HepG2 (cell line): ENCODE results near the gene TMEM131. TPM values are rescaled to one million over a fixed set of nuclear protein-coding genes. Genes with fewer than 3 reads are reported as not detected.
A peak's percentile ranks its signal among the peaks of the same experiment; 100 is the strongest.

Experiments
- BHLHE40 ChIP-seq: IDR thresholded peaks from 2 replicates; pipeline ENCODE4 v1.6.1; 2011; ENCODE audit warnings: low read length, improper control_type of control experiment
- CEBPB ChIP-seq: IDR thresholded peaks from 2 replicates; pipeline ENCODE4 v1.6.1; 2011; ENCODE audit warnings: low read depth, low read length, improper control_type of control experiment, borderline replicate concordance
- CHCHD3 ChIP-seq: sonication (generic); formaldehyde crosslinking; IDR thresholded peaks from 2 replicates; pipeline ENCODE4 v1.8.0; 2022; ENCODE audit warnings: mild to moderate bottlenecking, missing genetic modification reagents, moderate library complexity
- CREBL2 ChIP-seq: sonication (generic); formaldehyde crosslinking; IDR thresholded peaks from 2 replicates; pipeline ENCODE4 v1.8.1; 2023; ENCODE audit warnings: missing genetic modification reagents, mild to moderate bottlenecking, borderline replicate concordance
- DMAP1 ChIP-seq: IDR thresholded peaks from 2 replicates; pipeline ENCODE4 v1.6.1; 2016
- GABPB1 ChIP-seq: IDR thresholded peaks from 2 replicates; pipeline ENCODE4 v1.6.1; 2016; ENCODE audit warnings: mild to moderate bottlenecking, missing genetic modification reagents, moderate library complexity, missing compliant biosample characterization
- GMEB1 ChIP-seq: sonication (generic); formaldehyde crosslinking; IDR thresholded peaks from 2 replicates; pipeline ENCODE4 v1.5.1; 2020; ENCODE audit warnings: missing genetic modification reagents, mild to moderate bottlenecking, borderline replicate concordance
- GTF3A ChIP-seq: sonication (generic); formaldehyde crosslinking; conservative IDR thresholded peaks from 2 replicates; pipeline ENCODE4 v1.4.0; 2020; ENCODE audit warnings: mild to moderate bottlenecking, missing genetic modification reagents
- KDM3A ChIP-seq: IDR thresholded peaks from 2 replicates; pipeline ENCODE4 v1.6.1; 2018; ENCODE audit warnings: low read depth, missing compliant biosample characterization
- KMT2A ChIP-seq: sonication (generic); formaldehyde crosslinking; IDR thresholded peaks from 2 replicates; pipeline ENCODE4 v1.4.0; 2020; ENCODE audit warnings: missing genetic modification reagents
- SIX1 ChIP-seq: sonication (generic); formaldehyde crosslinking; IDR thresholded peaks from 2 replicates; pipeline ENCODE4 v1.4.0; 2020; ENCODE audit warnings: missing genetic modification reagents, borderline replicate concordance
- SKI ChIP-seq: fragments of 450-650 bp; IDR thresholded peaks from one replicate; pipeline ENCODE4 v1.6.1; 2018; ENCODE audit warnings: mild to moderate bottlenecking; ENCODE audit not compliant: partially characterized antibody
- SP1 ChIP-seq, 2 experiments: fragments of 450-650 bp in 1 of 2; sonication (generic) in 1 of 2; formaldehyde crosslinking in 1 of 2; IDR thresholded peaks; 2 replicates each; pipeline versions ENCODE4 v1.4.0 to v1.6.1; 2016 to 2020; ENCODE audit warnings: missing genetic modification reagents in 1 of 2
- ZBTB4 ChIP-seq: sonication (generic); formaldehyde crosslinking; IDR thresholded peaks from 2 replicates; pipeline ENCODE4 v1.4.0; 2020; ENCODE audit warnings: missing genetic modification reagents, mild to moderate bottlenecking, borderline replicate concordance
- ZC3H13 ChIP-seq: sonication (generic); formaldehyde crosslinking; IDR thresholded peaks from 2 replicates; pipeline ENCODE4 v1.8.1; 2023; ENCODE audit warnings: mild to moderate bottlenecking, missing genetic modification reagents, moderate library complexity
- ZNF275 ChIP-seq: sonication (generic); formaldehyde crosslinking; IDR thresholded peaks from 2 replicates; pipeline ENCODE4 v1.8.0; 2022; ENCODE audit warnings: missing genetic modification reagents, mild to moderate bottlenecking, inconsistent platforms, borderline replicate concordance
- ZNF296 ChIP-seq: sonication (generic); formaldehyde crosslinking; conservative IDR thresholded peaks from 2 replicates; pipeline ENCODE4 v1.5.0; 2020; ENCODE audit warnings: mild to moderate bottlenecking, missing genetic modification reagents
- ZNF451 ChIP-seq: sonication (generic); formaldehyde crosslinking; IDR thresholded peaks from 2 replicates; pipeline ENCODE4 v1.5.0; 2020; ENCODE audit warnings: mild to moderate bottlenecking, missing genetic modification reagents
- ZNF543 ChIP-seq: sonication (generic); formaldehyde crosslinking; IDR thresholded peaks from 2 replicates; pipeline ENCODE4 v1.4.0; 2020; ENCODE audit warnings: mild to moderate bottlenecking, missing genetic modification reagents
- ZNF780A ChIP-seq: sonication (generic); formaldehyde crosslinking; IDR thresholded peaks from 2 replicates; pipeline ENCODE4 v1.8.0; 2022; ENCODE audit warnings: mild to moderate bottlenecking, missing genetic modification reagents, moderate library complexity
- ZNF839 ChIP-seq: sonication (generic); formaldehyde crosslinking; IDR thresholded peaks from 2 replicates; pipeline ENCODE4 v1.4.0; 2020; ENCODE audit warnings: missing genetic modification reagents, mild to moderate bottlenecking, borderline replicate concordance
- ZNF850 ChIP-seq: sonication (generic); formaldehyde crosslinking; conservative IDR thresholded peaks from 2 replicates; pipeline ENCODE4 v1.9.0; 2021; ENCODE audit warnings: mild to moderate bottlenecking, missing genetic modification reagents
- ZNF878 ChIP-seq: sonication (generic); formaldehyde crosslinking; IDR thresholded peaks from 2 replicates; pipeline ENCODE4 v1.8.1; 2023; ENCODE audit warnings: mild to moderate bottlenecking, missing genetic modification reagents, moderate library complexity
- polyA plus RNA-seq, 8 experiments: library from polyadenylated mRNA; depleted of rRNA in 3 of 8; stranded (reverse) in 7 of 8; unstranded in 1 of 8; fragments of >200 nt; fragmentation: Illumina TruSeq in 4 of 8; extraction: Trizol in 4 of 8; gene quantifications; 2 replicates each; pipeline versions ENCODE4 v1.2.1 to v1.2.3, GENCODE V29; 2011 to 2016; ENCODE audit warnings: low read depth in 4 of 8, missing spikeins in 1 of 8, mixed read lengths in 1 of 8; ENCODE audit not compliant: insufficient read depth in 1 of 8
- total RNA-seq, 5 experiments: library from RNA; depleted of rRNA; stranded (reverse); fragments of >200 nt; fragmentation: Illumina TruSeq; extraction: Trizol; gene quantifications; 2 replicates each; pipeline ENCODE4 v1.2.3, GENCODE V29; 2016; ENCODE audit warnings: low read depth in 1 of 5

TMEM131 gene
- total and polyA plus RNA-seq, 2 of the 13 experiments (the other 11 are each of a cell fraction or from before 2014, with no cell fraction given): 17.9 to 19.5 TPM

- TF ChIP-seq CREBL2 (CRISPR knock-in tag) (peak; percentile 68; the same call in 1 of the 2 replicates), ZNF543 (CRISPR knock-in tag) (peak; percentile 60; the same call in 1 of the 2 replicates), CEBPB (0 out of 2 replicates have a peak, but pooled peaks have one; percentile 2), SKI (peak; percentile 27), ZNF839 (CRISPR knock-in tag) (0 out of 2 replicates have a peak, but pooled peaks have one; percentile 13), ZNF296 (no peak), ZNF780A (CRISPR knock-in tag) (0 out of 2 replicates have a peak, but pooled peaks have one; percentile 75), CHCHD3 (peak; percentile 82; the same call in 1 of the 2 replicates), GABPB1 (CRISPR knock-in tag) (peak; percentile 91), ZNF878 (CRISPR knock-in tag) (0 out of 2 replicates have a peak, but pooled peaks have one; percentile 42), KDM3A (peak; percentile 37; the same call in 1 of the 2 replicates), ZBTB4 (peak; percentile 87), SIX1 (no peak), ZNF451 (CRISPR knock-in tag) (peak; percentile 91), GTF3A (CRISPR knock-in tag) (no peak; the same call in 1 of the 2 replicates), ZNF850 (0 out of 2 replicates have a peak, but pooled peaks have one; percentile 27), ZC3H13 (peak; percentile 87; the same call in 1 of the 2 replicates), SP1 (IDR thresholded peaks at IDR 0.05) (peak; percentile 93), SP1 (CRISPR knock-in tag; IDR thresholded peaks at IDR 0.05) (peak; percentile 99), BHLHE40 (peak; percentile 81), ZNF275 (peak; percentile 93; the same call in 1 of the 2 replicates), KMT2A (CRISPR knock-in tag) (peak; percentile 75), GMEB1 (CRISPR knock-in tag) (peak; percentile 97), DMAP1 (peak; percentile 88)
Observed at GRCh38 chr2:97995734-97996624, at the start of gene TMEM131 (continued).
